GM18870 (cell line): Measurements from ENCODE around the gene ACY1.

ENCODE experiments used
- ATAC-seq: cut with Tn5 transposase; IDR thresholded peaks from one replicate; pipeline ENCODE4 v1.9.1; 2021; ENCODE audit warnings: moderate library complexity; ENCODE audit not compliant: unreplicated experiment

The ACY1 gene

GRCh38 chr3:51945926-51946705 lies 37.2 kb upstream of the ACY1 start:
- ATAC-seq = no peak

GRCh38 chr3:51946796-51947195 lies 36.5 kb upstream of the ACY1 start:
- no peak for ATAC-seq

- no peak for ATAC-seq
Measured at GRCh38 chr3:51947215-51947900, 36.0 kb upstream of the ACY1 start.

GRCh38 chr3:51948016-51948580 lies 35.2 kb upstream of the ACY1 start:
- no peak for ATAC-seq

- no peak for ATAC-seq
Measured at GRCh38 chr3:51949121-51949520, 34.2 kb upstream of the ACY1 start.

- ATAC-seq = no peak
Measured at GRCh38 chr3:51950899-51951298, 32.4 kb upstream of the ACY1 start.

- no peak for ATAC-seq
Measured at GRCh38 chr3:51953445-51953844, 29.9 kb upstream of the ACY1 start.

GRCh38 chr3:51954105-51954504 lies 29.2 kb upstream of the ACY1 start:
- ATAC-seq = no peak

- no peak for ATAC-seq
Measured at GRCh38 chr3:51954713-51955112, 28.6 kb upstream of the ACY1 start.

- ATAC-seq = no peak
Measured at GRCh38 chr3:51955175-51955892, 28.0 kb upstream of the ACY1 start, which contains the start of gene GPR62. GPR62 (plus strand) TSS chr3:51955381; CDS start chr3:51955653, 272 bp downstream.

GRCh38 chr3:51955893-51956770 lies 27.2 kb upstream of the ACY1 start:
- no peak for ATAC-seq

- no peak for ATAC-seq
Measured at GRCh38 chr3:51957520-51958205, 25.7 kb upstream of the ACY1 start.

GRCh38 chr3:51958603-51959521 lies 24.5 kb upstream of the ACY1 start:
- ATAC-seq = no peak

- no peak for ATAC-seq
Measured at GRCh38 chr3:51959651-51960050, 23.7 kb upstream of the ACY1 start.

GRCh38 chr3:51960386-51960785 lies 22.9 kb upstream of the ACY1 start:
- ATAC-seq = no peak

GRCh38 chr3:51961011-51961410 lies 22.3 kb upstream of the ACY1 start:
- ATAC-seq = no peak

GRCh38 chr3:51961602-51962569 lies 21.4 kb upstream of the ACY1 start:
- ATAC-seq = no peak
